Measurements from ENCODE around the gene KAT14. TPM values are rescaled to one million over a fixed set of nuclear protein-coding genes. Genes with fewer than 3 reads are reported as not detected.
"Not testable (repeated sequence)": the region's sequence is repeated elsewhere in the genome, so short reads cannot be mapped to it uniquely, and the experiment has no call there.

Gene KAT14
- total RNA-seq, 4 donors from 2014 or later = 17.1 to 19.9 (median 18.8) TPM

- H3K36me3 ChIP-seq = peaks cover 0 to 52% of the 10 kb centered on the region in 2 donors
- no peak overlapping the region for H3K4me3 ChIP-seq
- H3K27me3 ChIP-seq = no peaks in the 10 kb centered on the region
- no peak for ATAC-seq
- TF ChIP-seq POLR2A (IDR thresholded peaks at IDR 0.05) (no peak), CTCF (IDR thresholded peaks at IDR 0.05) (no peak), POLR2AphosphoS5 (IDR thresholded peaks at IDR 0.05) (no peak), EP300 (IDR thresholded peaks at IDR 0.05) (no peak)
- peak overlapping the region in 2 of 4 donors; percentile 52 to 57 for H3K27ac ChIP-seq
- H3K9me3 ChIP-seq = no peaks in the 10 kb centered on the region
- peaks cover 0 to 25% (median 0%) of the 10 kb centered on the region in 3 donors for H3K4me1 ChIP-seq
- 56 to 57% methylated on average over 3 to 5 of the region's 5 CpGs for WGBS, 2 donors (ENCODE audit: low coverage in 1 of 2)
Measured at GRCh38 chr20:18166241-18166881, 28.7 kb downstream of the KAT14 start.

- Histone ChIP-seq H3K9me3 (no peaks in the 10 kb centered on the region), H3K36me3 (peaks cover 0 to 50% of the 10 kb centered on the region in 2 donors), H3K4me3 (no peak overlapping the region), H3K27me3 (no peaks in the 10 kb centered on the region), H3K27ac (peak overlapping the region in 2 of 4 donors; percentile 52 to 57), H3K4me1 (peaks cover 0 to 25% (median 0%) of the 10 kb centered on the region in 3 donors)
- WGBS, 2 donors (ENCODE audit: low coverage in 1 of 2) = 100% methylated on average over 1 of the region's 1 CpG
- TF ChIP-seq EP300 (IDR thresholded peaks at IDR 0.05) (no peak), POLR2A (IDR thresholded peaks at IDR 0.05) (no peak)
- no peak for ATAC-seq
Measured at GRCh38 chr20:18166950-18167349, 29.3 kb downstream of the KAT14 start.

- Histone ChIP-seq H3K4me3 (no peak overlapping the region), H3K27me3 (no peaks in the 10 kb centered on the region), H3K36me3 (peaks cover 0 to 54% of the 10 kb centered on the region in 2 donors), H3K27ac (no peak overlapping the region), H3K4me1 (no peaks in the 10 kb centered on the region), H3K9me3 (no peaks in the 10 kb centered on the region)
- 94% methylated on average over 2 of the region's 2 CpGs; no CpG with 5 or more reads in 1 of the 2 donors for WGBS, 2 donors (ENCODE audit: low coverage in 1 of 2)
- ATAC-seq = no peak
- TF ChIP-seq EP300 (IDR thresholded peaks at IDR 0.05) (no peak), POLR2AphosphoS5 (IDR thresholded peaks at IDR 0.05) (no peak)
Measured at GRCh38 chr20:18172379-18172778, 34.7 kb downstream of the KAT14 start.

GRCh38 chr20:18174906-18175683 is 37.4 kb downstream of the KAT14 start:
- ATAC-seq = no peak
- WGBS, 2 donors (ENCODE audit: low coverage in 1 of 2) = 92 to 94% methylated on average over 2 to 12 of the region's 14 CpGs
- peaks cover 0 to 67% of the 10 kb centered on the region in 2 donors for H3K36me3 ChIP-seq

GRCh38 chr20:18176318-18176785 is 38.7 kb downstream of the KAT14 start:
- H3K4me3 ChIP-seq = no peak overlapping the region
- WGBS, 2 donors (ENCODE audit: low coverage in 1 of 2) = 81 to 100% methylated on average over 2 to 7 of the region's 8 CpGs
- H3K9me3 ChIP-seq = peaks cover 0 to 10% (median 0%) of the 10 kb centered on the region in 3 donors
- no peak overlapping the region for H3K27ac ChIP-seq
- no peak for TF ChIP-seq EP300 (IDR thresholded peaks at IDR 0.05)
- TF ChIP-seq POLR2A (IDR thresholded peaks at IDR 0.05) = no peak
- no peak for TF ChIP-seq CTCF (IDR thresholded peaks at IDR 0.05)
- no peak for TF ChIP-seq POLR2AphosphoS5 (IDR thresholded peaks at IDR 0.05)
- H3K36me3 ChIP-seq = peaks cover 0 to 65% of the 10 kb centered on the region in 2 donors
- no peaks in the 10 kb centered on the region for H3K4me1 ChIP-seq
- no peaks in the 10 kb centered on the region for H3K27me3 ChIP-seq
- ATAC-seq = no peak

More at GRCh38 chr20:18174906-18175683, 37.4 kb downstream of the KAT14 start:
- Histone ChIP-seq H3K4me3 (no peak overlapping the region), H3K27ac (no peak overlapping the region), H3K4me1 (no peaks in the 10 kb centered on the region), H3K9me3 (peaks cover 0 to 4% (median 0%) of the 10 kb centered on the region in 3 donors), H3K27me3 (no peaks in the 10 kb centered on the region)
- TF ChIP-seq POLR2A (IDR thresholded peaks at IDR 0.05) (no peak), POLR2AphosphoS5 (IDR thresholded peaks at IDR 0.05) (no peak), CTCF (IDR thresholded peaks at IDR 0.05) (no peak), EP300 (IDR thresholded peaks at IDR 0.05) (no peak)

- H3K36me3 ChIP-seq = peaks cover 0 to 80% of the 10 kb centered on the region in 2 donors
- H3K4me1 ChIP-seq, H3K27me3 ChIP-seq, ATAC-seq, H3K27ac ChIP-seq, H3K4me3 ChIP-seq: not testable (repeated sequence)
- H3K9me3 ChIP-seq = peaks cover 0 to 10% (median 0%) of the 10 kb centered on the region in 3 donors
Measured at GRCh38 chr20:18180366-18180765, 42.7 kb downstream of the KAT14 start.

Data from gastroesophageal sphincter (tissue), 4 donors.